MCF 10A (cell line): ENCODE results near the gene WNT9A. TPM values are rescaled to one million over a fixed set of nuclear protein-coding genes. Genes with fewer than 3 reads are reported as not detected.
A peak's percentile ranks its signal among the peaks of the same experiment; 100 is the strongest.

Experiments
- BruUV-seq: library from RNA; stranded (reverse); fragments of 400-500 nt; replicated peaks from 2 replicates; lab custom pipeline; 2021; lab: Mats Ljungman, UMichigan
- CTCF ChIA-PET: fragments of 300-600 bp; sonication (Branson Sonifier 250); formaldehyde crosslinking; extraction: SDS; loops from one replicate; lab custom pipeline; 2021; ENCODE audit warnings: antibody characterized with exemption, inconsistent platforms; lab: Yijun Ruan, JAX
- POLR2A ChIA-PET: fragments of 300-600, 350-650 bp; sonication (Branson Sonifier 250); formaldehyde crosslinking; extraction: SDS; loops from one replicate; lab custom pipeline; 2020; ENCODE audit warnings: antibody characterized with exemption, inconsistent platforms; lab: Yijun Ruan, JAX
- DNase-seq: peaks from one replicate; pipeline ENCODE4 v3.0.0-alpha.2; 2018; ENCODE audit not compliant: unreplicated experiment
- H3K27ac Mint-ChIP-seq: one replicate; pipeline ENCODE4 v1.8.0; 2022; ENCODE audit warnings: mild to moderate bottlenecking, low read depth, mixed read lengths; ENCODE audit not compliant: unreplicated experiment
- H3K27me3 Mint-ChIP-seq: one replicate; pipeline ENCODE4 v1.8.0; 2022; ENCODE audit warnings: mixed read lengths; ENCODE audit not compliant: insufficient read depth, unreplicated experiment
- H3K36me3 Mint-ChIP-seq: one replicate; pipeline ENCODE4 v1.8.0; 2022; ENCODE audit warnings: mild to moderate bottlenecking, moderate library complexity, mixed read lengths; ENCODE audit not compliant: insufficient read depth, unreplicated experiment
- H3K4me1 Mint-ChIP-seq: one replicate; pipeline ENCODE4 v1.8.0; 2022; ENCODE audit warnings: mixed read lengths; ENCODE audit not compliant: insufficient read depth, unreplicated experiment
- H3K4me3 Mint-ChIP-seq: one replicate; pipeline ENCODE4 v1.8.0; 2022; ENCODE audit warnings: mild to moderate bottlenecking, moderate library complexity, mixed read lengths; ENCODE audit not compliant: unreplicated experiment
- H3K9me3 Mint-ChIP-seq: one replicate; pipeline ENCODE4 v1.8.0; 2022; ENCODE audit warnings: mixed read lengths; ENCODE audit not compliant: unreplicated experiment
- intact Hi-C: fragments of 100-400 bp; cut with micrococcal nuclease; formaldehyde crosslinking; loops from 2 replicates; pipeline ENCODE4 v1.14.1; 2022
- total RNA-seq: library from RNA; stranded (reverse); gene quantifications from 2 replicates; pipeline ENCODE4 v1.2.3, GENCODE V29; 2022
- TF ChIP-seq, protein P1 (sequence below): fragments of 200-600 bp; IDR thresholded peaks from one replicate; pipeline ENCODE4 v1.8.0; 2022; ENCODE audit warnings: antibody characterized with exemption, mild to moderate bottlenecking; ENCODE audit not compliant: unreplicated experiment

Gene WNT9A
- total RNA-seq, 1 experiment from 2014 or later, result 2.6 TPM

DNA sequence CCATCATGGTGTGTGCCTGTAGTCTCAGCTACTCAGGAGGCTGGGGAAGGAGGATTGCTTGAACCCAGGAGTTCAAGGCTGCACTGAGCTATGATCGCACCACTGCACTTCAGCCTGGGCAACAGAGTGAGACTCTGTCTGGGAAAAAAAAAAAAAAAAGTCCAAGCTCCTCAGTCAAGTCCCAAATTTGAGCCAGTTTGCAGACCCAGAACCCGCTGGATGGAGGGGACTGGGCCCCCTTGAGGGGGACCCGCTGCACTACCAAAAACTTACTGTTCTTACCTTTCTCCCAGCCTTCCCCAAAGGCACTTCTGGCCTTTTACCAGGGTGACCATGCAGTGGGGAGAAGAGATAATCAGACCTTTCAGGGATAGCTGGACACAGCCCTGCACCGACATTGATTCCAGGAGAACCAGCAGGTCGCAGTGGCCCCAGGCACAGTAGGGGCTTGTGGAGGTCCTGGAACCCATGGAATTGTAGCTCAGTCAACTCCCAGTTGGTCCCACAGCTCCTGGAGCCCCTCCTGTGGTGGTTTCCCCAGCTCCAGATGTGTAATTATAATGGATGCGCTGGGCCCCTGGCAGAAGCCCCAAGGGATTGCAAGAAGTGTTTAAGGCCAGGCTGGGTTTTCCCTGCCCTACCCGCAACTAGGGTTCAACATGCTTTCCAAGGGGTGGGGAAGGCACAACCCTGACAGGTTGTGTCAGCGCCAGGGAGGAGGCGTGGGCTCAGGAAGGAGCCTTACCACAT, 4.1 kb upstream of the WNT9A start:
- POLR2A ChIA-PET, result interaction anchor here (0.7 to 1.3 kb wide), 7 partner anchors 9 to 193 kb away, joined by 3 to 5 read pairs (median 3); partner anchors contain the start of gene ARF1

DNA sequence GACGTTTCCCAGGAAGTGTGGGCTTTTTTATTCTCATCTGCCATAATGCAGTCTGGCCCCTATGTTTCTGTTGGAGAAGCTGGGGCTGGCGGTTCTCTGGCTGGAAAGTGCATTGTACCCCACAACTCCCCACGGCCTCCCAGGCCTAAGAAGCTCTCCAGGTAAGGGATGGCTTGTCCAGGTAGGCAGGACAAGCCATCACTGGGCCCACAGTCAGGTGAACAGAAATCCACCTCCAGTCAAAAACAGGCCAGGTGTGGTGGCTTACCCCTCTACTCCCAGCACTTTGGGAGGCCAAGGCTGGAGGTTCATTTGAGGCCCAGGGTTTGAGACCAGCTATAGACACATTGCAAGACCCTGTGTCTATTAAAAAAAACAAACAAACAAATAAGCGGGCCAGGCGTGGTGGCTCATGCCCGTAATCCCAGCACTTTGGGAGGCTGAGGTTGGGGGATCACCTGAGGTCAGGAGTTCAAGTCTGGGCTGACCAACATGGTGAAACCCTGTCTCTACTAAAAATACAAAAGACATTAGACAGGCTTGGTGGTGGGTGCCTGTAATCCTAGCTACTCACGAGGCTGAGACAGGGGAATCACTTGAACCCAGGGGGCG, 3.1 kb upstream of the WNT9A start:
- Mint-ChIP-seq H3K4me1 (peaks cover 20% of the 10 kb centered on the region), H3K27ac (no peak overlapping the region), H3K9me3 (peaks cover 8% of the 10 kb centered on the region), H3K36me3 (no peaks in the 10 kb centered on the region), H3K4me3 (no peak overlapping the region), H3K27me3 (peaks cover 28% of the 10 kb centered on the region)
- TF ChIP-seq, protein P1, sequence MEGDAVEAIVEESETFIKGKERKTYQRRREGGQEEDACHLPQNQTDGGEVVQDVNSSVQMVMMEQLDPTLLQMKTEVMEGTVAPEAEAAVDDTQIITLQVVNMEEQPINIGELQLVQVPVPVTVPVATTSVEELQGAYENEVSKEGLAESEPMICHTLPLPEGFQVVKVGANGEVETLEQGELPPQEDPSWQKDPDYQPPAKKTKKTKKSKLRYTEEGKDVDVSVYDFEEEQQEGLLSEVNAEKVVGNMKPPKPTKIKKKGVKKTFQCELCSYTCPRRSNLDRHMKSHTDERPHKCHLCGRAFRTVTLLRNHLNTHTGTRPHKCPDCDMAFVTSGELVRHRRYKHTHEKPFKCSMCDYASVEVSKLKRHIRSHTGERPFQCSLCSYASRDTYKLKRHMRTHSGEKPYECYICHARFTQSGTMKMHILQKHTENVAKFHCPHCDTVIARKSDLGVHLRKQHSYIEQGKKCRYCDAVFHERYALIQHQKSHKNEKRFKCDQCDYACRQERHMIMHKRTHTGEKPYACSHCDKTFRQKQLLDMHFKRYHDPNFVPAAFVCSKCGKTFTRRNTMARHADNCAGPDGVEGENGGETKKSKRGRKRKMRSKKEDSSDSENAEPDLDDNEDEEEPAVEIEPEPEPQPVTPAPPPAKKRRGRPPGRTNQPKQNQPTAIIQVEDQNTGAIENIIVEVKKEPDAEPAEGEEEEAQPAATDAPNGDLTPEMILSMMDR, result no peak
- no peak for DNase-seq
- BruUV-seq, result no TSS peak
- ChIA-PET POLR2A (interaction anchor here (0.9 to 1.3 kb wide), 4 partner anchors 10 to 192 kb away, joined by 3 to 5 read pairs (median 3); no protein-coding TSS in a partner anchor), CTCF (interaction anchor here (0.5 to 2.0 kb wide), 7 partner anchors 10 to 470 kb away, joined by 3 to 10 read pairs (median 4); no protein-coding TSS in a partner anchor)
- intact Hi-C loops, result no loop called here

More for the DNA sequence above, 4.1 kb upstream of the WNT9A start:
- Mint-ChIP-seq H3K9me3 (peaks cover 16% of the 10 kb centered on the region), H3K27ac (no peak overlapping the region), H3K36me3 (no peaks in the 10 kb centered on the region), H3K4me1 (peaks cover 11% of the 10 kb centered on the region), H3K27me3 (peaks cover 37% of the 10 kb centered on the region), H3K4me3 (no peak overlapping the region)
- peak; percentile 27 for DNase-seq
- no TSS peak for BruUV-seq
- TF ChIP-seq, protein P1, result no peak
- intact Hi-C loops, result no loop called here
- CTCF ChIA-PET, result interaction anchor here (0.5 to 2.1 kb wide), 11 partner anchors 9 to 342 kb away, joined by 3 to 10 read pairs (median 4); no protein-coding TSS in a partner anchor

DNA sequence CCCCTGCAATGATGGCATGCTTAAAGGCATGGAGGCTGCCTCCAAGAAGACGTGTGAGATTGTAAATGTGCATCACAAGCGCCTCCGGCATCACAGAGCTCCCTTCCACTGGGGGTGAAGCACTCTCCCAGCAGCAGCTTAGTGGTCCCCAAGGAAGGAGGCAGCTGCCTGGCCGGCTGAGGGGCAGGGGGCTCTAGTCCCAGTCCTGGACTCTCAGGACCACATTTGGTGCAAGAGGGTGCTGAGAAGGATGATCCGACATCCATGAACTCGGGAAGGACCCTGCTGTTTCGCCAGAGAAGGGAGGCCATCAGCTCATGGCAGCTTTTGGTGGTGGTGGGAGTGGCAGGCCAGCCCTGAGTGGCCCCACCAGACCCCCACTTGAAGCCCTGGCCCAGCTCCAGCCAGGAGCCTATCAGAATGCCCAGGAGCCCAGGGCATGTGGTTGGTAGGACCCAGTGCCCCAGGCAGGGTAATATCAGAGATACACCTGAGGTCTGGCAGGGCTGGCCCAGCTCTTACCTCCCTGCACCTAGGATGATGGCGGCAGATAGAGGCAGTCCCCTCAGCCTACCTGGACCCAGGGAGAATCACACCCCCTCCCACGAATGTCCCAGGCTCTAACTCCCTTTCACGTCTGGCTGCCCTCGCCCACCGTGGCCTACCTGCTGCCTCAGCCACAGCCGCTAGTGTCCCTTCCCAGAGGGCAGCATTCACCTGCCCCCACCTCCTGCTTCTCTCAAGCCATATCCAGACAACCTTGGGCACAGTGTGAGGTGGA, 2.4 kb upstream of the WNT9A start:
- H3K4me1 Mint-ChIP-seq, result peaks cover 25% of the 10 kb centered on the region
- peaks cover 1% of the 10 kb centered on the region for H3K9me3 Mint-ChIP-seq
- TF ChIP-seq, protein P1, result no peak
- intact Hi-C loops, result loop anchor here (5.0 kb wide), 1 partner anchor 137 kb away; no protein-coding TSS in a partner anchor
- no TSS peak for BruUV-seq
- no peaks in the 10 kb centered on the region for H3K36me3 Mint-ChIP-seq
- peaks cover 21% of the 10 kb centered on the region for H3K27me3 Mint-ChIP-seq
- H3K27ac Mint-ChIP-seq, result no peak overlapping the region
- ChIA-PET CTCF (interaction anchor here (0.9 to 2.0 kb wide), 4 partner anchors 11 to 469 kb away, joined by 3 to 10 read pairs (median 4); no protein-coding TSS in a partner anchor), POLR2A (interaction anchor here (1.2 kb wide), 1 partner anchor 10 kb away, joined by 3 read pairs; no protein-coding TSS in a partner anchor)
- H3K4me3 Mint-ChIP-seq, result no peak overlapping the region
- DNase-seq, result no peak
